ENCODE results near the gene SERINC5. TPM values are rescaled to one million over a fixed set of nuclear protein-coding genes. Genes with fewer than 3 reads are reported as not detected.

The SERINC5 gene
- total RNA-seq, 1 donor from 2014 or later, result 57.3 TPM

DNA sequence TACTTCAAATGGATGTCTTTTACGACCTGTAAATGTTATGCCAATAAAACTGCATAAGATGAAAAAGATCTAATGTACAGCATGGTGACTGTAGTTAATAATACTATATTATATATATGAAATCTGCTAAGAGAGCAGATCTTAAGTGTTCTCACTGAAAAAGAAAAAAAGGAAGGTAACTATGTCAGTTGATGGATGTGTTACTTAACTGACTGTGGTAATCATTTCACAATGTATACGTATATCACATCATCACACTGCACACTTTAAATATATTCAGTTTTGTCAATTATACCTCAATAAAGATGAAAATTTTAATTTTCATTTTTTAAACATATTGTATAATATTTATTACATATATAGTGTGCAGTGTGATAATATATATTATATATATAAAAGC lies 188.8 kb downstream of the SERINC5 start:
- DNase-seq (ENCODE audit: low read depth) (no peak), FAIRE-seq (no peak)
- Mint-ChIP-seq H3K36me3 (ENCODE audit: low read depth, unreplicated experiment) (no peaks in the 10 kb centered on the region), H3K9me3 (ENCODE audit: unreplicated experiment) (no peaks in the 10 kb centered on the region), H3K4me1 (ENCODE audit: low read depth, unreplicated experiment) (peaks cover 1% of the 10 kb centered on the region), H3K27ac (ENCODE audit: unreplicated experiment) (no peak overlapping the region), H3K4me3 (ENCODE audit: unreplicated experiment) (no peak overlapping the region), H3K27me3 (ENCODE audit: low read depth, unreplicated experiment) (no peaks in the 10 kb centered on the region)
- Histone ChIP-seq H3K79me2 (ENCODE audit: insufficient read depth, low read length) (no peaks in the 10 kb centered on the region), H3K4me3 (ENCODE audit: insufficient read depth, low read depth, low read length) (no peak overlapping the region), H3K36me3 (ENCODE audit: insufficient read depth, low read length) (no peaks in the 10 kb centered on the region), H3K4me2 (ENCODE audit: low read length) (no peak overlapping the region), H3K27me3 (ENCODE audit: insufficient read depth, low read length) (peaks cover 2% of the 10 kb centered on the region), H3K9ac (ENCODE audit: low read length) (no peak overlapping the region), H4K20me1 (ENCODE audit: insufficient read depth, low read length) (no peaks in the 10 kb centered on the region), H3K9me3 (ENCODE audit: insufficient read depth, low read depth, low read length) (no peaks in the 10 kb centered on the region), H3K27ac (ENCODE audit: low read depth, low read length) (no peak overlapping the region), H3K4me1 (ENCODE audit: insufficient read depth, low read length) (peaks cover 3% of the 10 kb centered on the region), H2AFZ (ENCODE audit: low read depth, low read length) (no peak overlapping the region)
- TF ChIP-seq EZH2 (IDR thresholded peaks at IDR 0.05; ENCODE audit: insufficient read depth, low read length) (no peak), CTCF (IDR thresholded peaks at IDR 0.05; ENCODE audit: insufficient read depth, low read depth, low read length) (no peak)

DNA sequence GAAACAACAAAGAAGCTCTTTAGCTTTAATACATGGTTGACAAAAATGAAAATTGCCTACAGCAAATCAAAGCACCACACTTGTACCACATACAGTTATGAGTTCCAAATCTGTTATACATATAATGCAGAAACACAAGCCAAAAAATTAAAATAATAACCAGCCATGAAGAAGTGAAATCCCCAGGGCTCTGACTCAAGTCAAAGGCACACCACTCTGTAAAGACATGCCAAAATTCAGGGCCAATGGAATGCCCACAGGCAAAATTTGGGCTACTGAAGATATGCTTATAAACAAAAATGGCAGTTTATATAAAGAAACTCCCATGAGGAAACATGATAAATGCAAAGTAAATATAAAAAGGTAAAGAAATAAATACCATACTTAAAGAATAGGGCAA lies 191.7 kb downstream of the SERINC5 start:
- Mint-ChIP-seq H3K27me3 (ENCODE audit: low read depth, unreplicated experiment) (no peaks in the 10 kb centered on the region), H3K36me3 (ENCODE audit: low read depth, unreplicated experiment) (no peaks in the 10 kb centered on the region), H3K27ac (ENCODE audit: unreplicated experiment) (no peak overlapping the region), H3K9me3 (ENCODE audit: unreplicated experiment) (no peaks in the 10 kb centered on the region), H3K4me3 (ENCODE audit: unreplicated experiment) (no peak overlapping the region), H3K4me1 (ENCODE audit: low read depth, unreplicated experiment) (no peaks in the 10 kb centered on the region)
- H3K4me1 ChIP-seq (ENCODE audit: insufficient read depth, low read length), result no peaks in the 10 kb centered on the region
- DNase-seq (ENCODE audit: low read depth) (no peak), FAIRE-seq (no peak)
- H4K20me1 ChIP-seq (ENCODE audit: insufficient read depth, low read length), result no peaks in the 10 kb centered on the region
- H3K9ac ChIP-seq (ENCODE audit: low read length), result no peak overlapping the region
- no peak overlapping the region for H3K4me3 ChIP-seq (ENCODE audit: insufficient read depth, low read depth, low read length)
- H2AFZ ChIP-seq (ENCODE audit: low read depth, low read length), result no peak overlapping the region
- H3K27me3 ChIP-seq (ENCODE audit: insufficient read depth, low read length), result peaks cover 2% of the 10 kb centered on the region
- H3K79me2 ChIP-seq (ENCODE audit: insufficient read depth, low read length), result no peaks in the 10 kb centered on the region
- H3K27ac ChIP-seq (ENCODE audit: low read depth, low read length), result no peak overlapping the region
- no peak overlapping the region for H3K4me2 ChIP-seq (ENCODE audit: low read length)
- H3K36me3 ChIP-seq (ENCODE audit: insufficient read depth, low read length), result no peaks in the 10 kb centered on the region
- no peak for TF ChIP-seq EZH2 (IDR thresholded peaks at IDR 0.05; ENCODE audit: insufficient read depth, low read length)
- TF ChIP-seq CTCF (IDR thresholded peaks at IDR 0.05; ENCODE audit: insufficient read depth, low read depth, low read length), result no peak
- no peaks in the 10 kb centered on the region for H3K9me3 ChIP-seq (ENCODE audit: insufficient read depth, low read depth, low read length)

Other genes starting within 250 kb of the SERINC5 start
- gene THBS4, start 220.7 kb downstream of the SERINC5 start, total RNA-seq, result 0.55 and 1.1 TPM in 2 replicates
- gene SPZ1, start 64.0 kb upstream of the SERINC5 start, total RNA-seq, result not detected in 2 replicates
- gene ZFYVE16, start 152.0 kb upstream of the SERINC5 start, total RNA-seq, result 48.5 and 48.8 TPM in 2 replicates
- gene FAM151B, start 232.1 kb upstream of the SERINC5 start, total RNA-seq, result 2.9 and 4.4 TPM in 2 replicates

Measured in astrocyte (in vitro differentiated cells and primary cell).